ENCODE measurements around the gene PDE9A. TPM values are rescaled to one million over a fixed set of nuclear protein-coding genes. Genes with fewer than 3 reads are reported as not detected.

Gene PDE9A
- total RNA-seq, 3 donors from 2014 or later: 0.90 to 4.7 (median 2.5) TPM

- Mint-ChIP-seq H3K9me3 (no peaks in the 10 kb centered on the region), H3K4me1 (ENCODE audit: low read depth) (peaks cover 47% of the 10 kb centered on the region), H3K4me3 (peak overlapping the region; percentile 53), H3K36me3 (ENCODE audit: insufficient read depth) (no peaks in the 10 kb centered on the region), H3K27me3 (ENCODE audit: low read depth) (no peaks in the 10 kb centered on the region)
- DNase-seq: no peak
- ATAC-seq: no peak
These were observed 31.6 kb downstream of the PDE9A start for GRCh38 chr21:42685036-42685435.

GRCh38 chr21:42685954-42686500 lies 32.6 kb downstream of the PDE9A start:
- Mint-ChIP-seq H3K9me3 (no peaks in the 10 kb centered on the region), H3K27me3 (ENCODE audit: low read depth) (no peaks in the 10 kb centered on the region), H3K4me3 (no peak overlapping the region), H3K36me3 (ENCODE audit: insufficient read depth) (no peaks in the 10 kb centered on the region), H3K4me1 (ENCODE audit: low read depth) (peaks cover 43% of the 10 kb centered on the region)
- ATAC-seq (no peak), DNase-seq (no peak)

GRCh38 chr21:42687796-42688195 lies 34.4 kb downstream of the PDE9A start:
- no peaks in the 10 kb centered on the region for H3K9me3 Mint-ChIP-seq
- no peak overlapping the region for H3K4me3 Mint-ChIP-seq
- H3K4me1 Mint-ChIP-seq (ENCODE audit: low read depth): peaks cover 26% of the 10 kb centered on the region
- no peaks in the 10 kb centered on the region for H3K27me3 Mint-ChIP-seq (ENCODE audit: low read depth)
- no peak for ATAC-seq
- DNase-seq: no peak
- H3K36me3 Mint-ChIP-seq (ENCODE audit: insufficient read depth): no peaks in the 10 kb centered on the region

- no peak for DNase-seq
- no peaks in the 10 kb centered on the region for H3K36me3 Mint-ChIP-seq (ENCODE audit: insufficient read depth)
- no peak overlapping the region for H3K4me3 Mint-ChIP-seq
- H3K9me3 Mint-ChIP-seq: no peaks in the 10 kb centered on the region
- ATAC-seq: no peak
- no peaks in the 10 kb centered on the region for H3K27me3 Mint-ChIP-seq (ENCODE audit: low read depth)
- H3K4me1 Mint-ChIP-seq (ENCODE audit: low read depth): peaks cover 20% of the 10 kb centered on the region
These were observed 34.9 kb downstream of the PDE9A start for GRCh38 chr21:42688226-42688840.

GRCh38 chr21:42688841-42689371 lies 35.5 kb downstream of the PDE9A start:
- ATAC-seq (no peak), DNase-seq (no peak)
- Mint-ChIP-seq H3K36me3 (ENCODE audit: insufficient read depth) (no peaks in the 10 kb centered on the region), H3K4me1 (ENCODE audit: low read depth) (peaks cover 15% of the 10 kb centered on the region), H3K27me3 (ENCODE audit: low read depth) (no peaks in the 10 kb centered on the region), H3K9me3 (no peaks in the 10 kb centered on the region), H3K4me3 (no peak overlapping the region)

GRCh38 chr21:42690586-42690985 lies 37.2 kb downstream of the PDE9A start:
- Mint-ChIP-seq H3K4me1 (ENCODE audit: low read depth) (peaks cover 1% of the 10 kb centered on the region), H3K36me3 (ENCODE audit: insufficient read depth) (peaks cover 5% of the 10 kb centered on the region), H3K9me3 (no peaks in the 10 kb centered on the region), H3K27me3 (ENCODE audit: low read depth) (no peaks in the 10 kb centered on the region), H3K4me3 (no peak overlapping the region)
- ATAC-seq: no peak
- no peak for DNase-seq

- ATAC-seq (no peak), DNase-seq (no peak)
- no peaks in the 10 kb centered on the region for H3K9me3 Mint-ChIP-seq
- H3K4me1 Mint-ChIP-seq (ENCODE audit: low read depth): no peaks in the 10 kb centered on the region
- H3K4me3 Mint-ChIP-seq: no peak overlapping the region
- peaks cover 5% of the 10 kb centered on the region for H3K36me3 Mint-ChIP-seq (ENCODE audit: insufficient read depth)
- H3K27me3 Mint-ChIP-seq (ENCODE audit: low read depth): no peaks in the 10 kb centered on the region
These were observed 38.6 kb downstream of the PDE9A start for GRCh38 chr21:42691901-42692559.

- DNase-seq (no peak), ATAC-seq (no peak)
- H3K4me1 Mint-ChIP-seq (ENCODE audit: low read depth): no peaks in the 10 kb centered on the region
- peaks cover 8% of the 10 kb centered on the region for H3K36me3 Mint-ChIP-seq (ENCODE audit: insufficient read depth)
- H3K27me3 Mint-ChIP-seq (ENCODE audit: low read depth): no peaks in the 10 kb centered on the region
- no peaks in the 10 kb centered on the region for H3K9me3 Mint-ChIP-seq
- no peak overlapping the region for H3K4me3 Mint-ChIP-seq
These were observed 39.3 kb downstream of the PDE9A start for GRCh38 chr21:42692688-42693087.

- H3K27me3 Mint-ChIP-seq (ENCODE audit: low read depth): no peaks in the 10 kb centered on the region
- no peak for DNase-seq
- H3K4me1 Mint-ChIP-seq (ENCODE audit: low read depth): no peaks in the 10 kb centered on the region
- H3K4me3 Mint-ChIP-seq: no peak overlapping the region
- H3K9me3 Mint-ChIP-seq: no peaks in the 10 kb centered on the region
- H3K36me3 Mint-ChIP-seq (ENCODE audit: insufficient read depth): peaks cover 11% of the 10 kb centered on the region
- ATAC-seq: no peak
These were observed 41.6 kb downstream of the PDE9A start for GRCh38 chr21:42694751-42695696.

- DNase-seq (no peak), ATAC-seq (no peak)
- Mint-ChIP-seq H3K4me1 (ENCODE audit: low read depth) (no peaks in the 10 kb centered on the region), H3K27me3 (ENCODE audit: low read depth) (no peaks in the 10 kb centered on the region), H3K4me3 (no peak overlapping the region), H3K36me3 (ENCODE audit: insufficient read depth) (peaks cover 11% of the 10 kb centered on the region), H3K9me3 (no peaks in the 10 kb centered on the region)
These were observed 42.4 kb downstream of the PDE9A start for GRCh38 chr21:42695697-42696380.

- Mint-ChIP-seq H3K9me3 (no peaks in the 10 kb centered on the region), H3K36me3 (ENCODE audit: insufficient read depth) (peaks cover 11% of the 10 kb centered on the region), H3K27me3 (ENCODE audit: low read depth) (no peaks in the 10 kb centered on the region), H3K4me1 (ENCODE audit: low read depth) (no peaks in the 10 kb centered on the region), H3K4me3 (no peak overlapping the region)
- no peak for ATAC-seq
- DNase-seq: no peak
These were observed 43.1 kb downstream of the PDE9A start for GRCh38 chr21:42696501-42697040.

- Mint-ChIP-seq H3K27me3 (ENCODE audit: low read depth) (no peaks in the 10 kb centered on the region), H3K4me3 (no peak overlapping the region), H3K9me3 (no peaks in the 10 kb centered on the region), H3K4me1 (ENCODE audit: low read depth) (no peaks in the 10 kb centered on the region), H3K36me3 (ENCODE audit: insufficient read depth) (peaks cover 15% of the 10 kb centered on the region)
- ATAC-seq: no peak
- no peak for DNase-seq
These were observed 45.3 kb downstream of the PDE9A start for GRCh38 chr21:42698733-42699132.

GRCh38 chr21:42699196-42699595 lies 45.8 kb downstream of the PDE9A start:
- DNase-seq (no peak), ATAC-seq (no peak)
- H3K4me3 Mint-ChIP-seq: no peak overlapping the region
- no peaks in the 10 kb centered on the region for H3K27me3 Mint-ChIP-seq (ENCODE audit: low read depth)
- no peaks in the 10 kb centered on the region for H3K4me1 Mint-ChIP-seq (ENCODE audit: low read depth)
- peaks cover 15% of the 10 kb centered on the region for H3K36me3 Mint-ChIP-seq (ENCODE audit: insufficient read depth)
- no peaks in the 10 kb centered on the region for H3K9me3 Mint-ChIP-seq

Data from activated T-cell treated with anti-CD3 and anti-CD28 coated beads, Interleukin-2, amount 50 U/mL, for 4 hours (primary cell).